Islet precursor cell (in vitro differentiated cells): ENCODE data around the gene ZRSR2.
A peak's percentile ranks its signal among the peaks of the same experiment; 100 is the strongest.
"Not testable (repeated sequence)": the region's sequence is repeated elsewhere in the genome, so short reads cannot be mapped to it uniquely, and the experiment has no call there.

Experiments used
- DNase-seq: peaks from one replicate; pipeline ENCODE4 v3.0.0-alpha.2; 2018

The ZRSR2 gene, protein sequence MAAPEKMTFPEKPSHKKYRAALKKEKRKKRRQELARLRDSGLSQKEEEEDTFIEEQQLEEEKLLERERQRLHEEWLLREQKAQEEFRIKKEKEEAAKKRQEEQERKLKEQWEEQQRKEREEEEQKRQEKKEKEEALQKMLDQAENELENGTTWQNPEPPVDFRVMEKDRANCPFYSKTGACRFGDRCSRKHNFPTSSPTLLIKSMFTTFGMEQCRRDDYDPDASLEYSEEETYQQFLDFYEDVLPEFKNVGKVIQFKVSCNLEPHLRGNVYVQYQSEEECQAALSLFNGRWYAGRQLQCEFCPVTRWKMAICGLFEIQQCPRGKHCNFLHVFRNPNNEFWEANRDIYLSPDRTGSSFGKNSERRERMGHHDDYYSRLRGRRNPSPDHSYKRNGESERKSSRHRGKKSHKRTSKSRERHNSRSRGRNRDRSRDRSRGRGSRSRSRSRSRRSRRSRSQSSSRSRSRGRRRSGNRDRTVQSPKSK

GRCh38 chrX:15789979-15790768, at the start of gene ZRSR2:
Gene ZRSR2 (plus strand): TSS chrX:15790484. CDS start chrX:15790496, 12 bp downstream.
- DNase-seq = peak; percentile 96

- DNase-seq = no peak
Measured at GRCh38 chrX:15744181-15744867, 46.0 kb upstream of the ZRSR2 start.

DNA sequence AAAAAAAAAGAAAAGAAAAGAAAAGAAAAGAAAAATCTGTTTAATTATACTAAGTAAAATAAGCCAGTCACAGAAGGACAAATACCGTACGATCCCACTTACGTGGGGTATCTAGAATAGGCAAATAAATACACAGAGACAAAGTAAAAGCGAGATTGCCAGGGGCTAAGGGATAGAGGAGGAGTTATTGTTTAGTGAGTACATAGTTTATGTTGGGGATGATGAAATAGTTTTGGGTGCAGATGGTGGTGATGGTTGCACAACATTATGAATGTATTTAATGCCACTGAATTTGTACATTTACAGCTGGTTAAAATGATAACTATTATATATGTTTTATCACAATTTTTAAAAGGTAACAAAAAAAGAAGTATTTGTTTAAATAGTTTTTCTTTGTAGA, 45.1 kb upstream of the ZRSR2 start:
- no peak for DNase-seq

GRCh38 chrX:15746651-15747050, 43.6 kb upstream of the ZRSR2 start:
- DNase-seq = peak; percentile 80

DNA sequence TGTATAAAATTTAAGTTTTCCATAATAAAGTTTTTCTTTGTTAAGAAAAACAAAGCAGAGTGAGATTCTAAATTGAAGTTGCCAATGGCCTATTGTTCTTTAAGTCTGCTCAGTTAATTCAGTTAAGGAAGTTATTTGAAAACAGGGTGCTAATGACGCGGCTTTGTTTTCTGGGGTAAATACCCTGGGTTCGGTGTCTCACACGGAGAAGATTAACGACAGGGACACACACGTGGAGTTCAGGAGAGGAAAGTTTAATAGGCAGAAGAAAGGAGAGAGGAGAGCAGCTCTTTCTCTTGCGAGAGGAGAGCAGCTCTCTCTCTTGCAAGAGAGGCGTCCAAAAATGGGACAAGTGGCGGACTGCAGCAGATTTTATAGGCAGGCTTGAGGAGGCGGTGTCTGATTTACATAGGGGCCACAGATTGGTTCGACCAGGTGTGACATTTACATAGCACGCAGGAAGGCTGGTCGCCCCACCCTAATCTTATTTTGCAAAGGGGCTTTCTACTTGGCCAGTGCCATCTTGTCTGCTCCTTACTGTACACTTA, 42.6 kb upstream of the ZRSR2 start:
- DNase-seq = peak; percentile 69

- no peak for DNase-seq
Measured at GRCh38 chrX:15748841-15749240, 41.4 kb upstream of the ZRSR2 start.

GRCh38 chrX:15749642-15750610, 40.4 kb upstream of the ZRSR2 start:
- DNase-seq = no peak

DNA sequence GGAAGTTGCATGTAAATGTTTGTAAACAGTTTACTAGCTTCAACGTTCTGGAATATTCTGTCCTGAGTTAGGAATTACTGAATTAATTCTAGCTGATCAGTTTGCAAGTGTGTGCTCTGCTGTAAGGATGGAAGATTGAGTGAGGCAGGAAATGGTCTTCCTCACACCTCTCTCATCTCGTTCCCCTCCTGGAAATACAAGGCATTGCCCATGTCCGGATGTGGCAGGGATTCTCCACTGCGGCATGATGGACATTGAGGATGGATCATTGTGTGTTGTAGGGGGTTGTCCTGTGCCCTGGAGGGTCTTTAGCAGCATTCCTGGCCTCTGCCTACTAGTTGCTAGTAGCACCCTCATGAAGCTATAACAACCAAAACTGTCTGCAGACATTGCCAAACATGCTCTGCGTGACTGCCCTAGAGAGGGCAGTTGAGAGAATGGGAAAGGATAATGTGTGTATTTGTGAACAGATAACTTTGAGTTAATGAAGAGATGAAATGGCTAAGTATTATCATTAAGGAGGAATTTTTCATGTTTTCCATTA, 39.6 kb upstream of the ZRSR2 start:
- DNase-seq = no peak

GRCh38 chrX:15751155-15751819, 39.0 kb upstream of the ZRSR2 start:
- DNase-seq = no peak

DNA sequence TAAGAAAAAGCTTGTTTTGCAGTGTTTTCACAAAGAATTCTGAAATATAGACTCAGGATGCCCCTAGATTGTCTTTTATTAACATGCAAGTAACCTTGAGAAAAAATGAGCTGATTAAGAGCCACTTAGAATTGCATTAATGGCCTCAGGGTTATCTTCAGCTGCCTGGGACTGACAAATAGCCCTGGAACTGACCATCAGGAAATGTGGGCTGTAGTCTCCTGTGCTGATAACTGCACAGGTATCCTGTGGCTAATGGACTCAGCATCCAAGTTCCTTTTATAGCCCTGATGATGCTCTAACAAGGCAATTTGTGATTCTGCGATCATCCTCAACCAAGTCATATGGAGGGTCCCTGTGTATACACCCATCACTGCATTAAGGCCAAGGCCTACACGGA, 35.2 kb upstream of the ZRSR2 start:
- DNase-seq = no peak

GRCh38 chrX:15758140-15758539, 32.1 kb upstream of the ZRSR2 start:
- no peak for DNase-seq

DNA sequence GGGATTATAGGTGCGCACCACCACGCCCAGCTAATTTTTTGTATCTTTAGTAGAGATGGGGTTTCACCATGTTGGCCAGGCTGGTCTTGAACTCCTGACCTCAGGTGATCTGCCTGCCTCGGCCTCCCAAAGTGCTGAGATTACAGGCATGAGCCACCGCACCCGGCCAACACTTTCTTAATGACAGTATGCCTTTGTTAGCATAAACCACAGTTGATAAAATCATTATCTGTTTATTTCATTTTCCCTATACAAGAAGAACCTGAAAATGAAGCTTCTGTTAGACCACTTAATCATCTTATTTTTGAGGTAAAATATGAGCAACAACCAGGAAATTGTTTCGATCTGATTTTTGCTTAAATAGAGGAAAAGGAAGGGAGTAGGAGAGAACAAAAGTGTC, 30.4 kb upstream of the ZRSR2 start:
- DNase-seq = not testable (repeated sequence)

- DNase-seq = no peak
Measured at GRCh38 chrX:15761564-15762191, 28.6 kb upstream of the ZRSR2 start.

GRCh38 chrX:15769300-15769954, 20.9 kb upstream of the ZRSR2 start:
- no peak for DNase-seq

- no peak for DNase-seq
Measured at GRCh38 chrX:15781961-15782699, 8.2 kb upstream of the ZRSR2 start.

- no peak for DNase-seq
Measured at GRCh38 chrX:15785176-15785750, 5.0 kb upstream of the ZRSR2 start.

DNA sequence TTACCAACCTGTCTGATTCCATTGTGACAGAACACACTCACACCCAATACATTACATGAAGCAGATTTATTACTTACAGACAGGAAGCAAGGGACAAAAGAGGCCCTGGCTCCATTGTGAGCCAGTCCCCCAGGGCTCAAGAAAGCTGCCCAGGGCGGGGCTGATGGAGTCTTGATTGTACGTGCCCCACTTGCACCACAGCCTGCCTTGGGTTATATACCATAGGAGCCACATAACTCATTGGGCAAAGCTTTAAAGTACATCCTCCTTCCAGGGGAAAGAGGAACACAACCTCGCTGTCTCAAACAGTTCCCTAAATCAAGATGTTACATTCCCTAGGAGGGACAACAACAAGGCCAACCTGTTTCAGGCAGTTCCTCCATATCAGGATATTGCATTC, 3.4 kb upstream of the ZRSR2 start:
- no peak for DNase-seq

DNA sequence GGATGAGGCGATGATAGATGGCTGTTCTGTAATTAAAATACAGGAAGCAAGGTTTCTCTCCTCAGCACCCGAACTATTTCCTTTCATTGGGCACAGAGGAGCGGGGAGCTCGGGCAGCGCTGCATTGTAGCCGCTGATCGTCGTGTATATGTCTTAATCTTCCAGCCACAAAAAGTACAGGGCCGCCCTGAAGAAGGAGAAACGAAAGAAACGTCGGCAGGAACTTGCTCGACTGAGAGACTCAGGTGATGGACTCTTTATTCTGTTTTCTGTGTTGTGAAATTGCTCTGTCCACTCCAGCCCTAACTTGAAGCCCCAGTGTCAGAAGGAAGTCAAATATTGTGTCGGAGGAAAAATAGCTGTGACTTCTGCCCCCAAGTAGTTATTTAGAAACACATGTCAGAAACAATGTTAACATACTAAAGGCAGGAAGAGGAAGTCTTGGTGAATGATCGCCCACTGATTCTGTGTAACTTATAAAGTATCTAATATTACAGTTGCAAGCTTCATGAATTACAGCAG, 546 bp downstream of the ZRSR2 start:
- DNase-seq = no peak

DNA sequence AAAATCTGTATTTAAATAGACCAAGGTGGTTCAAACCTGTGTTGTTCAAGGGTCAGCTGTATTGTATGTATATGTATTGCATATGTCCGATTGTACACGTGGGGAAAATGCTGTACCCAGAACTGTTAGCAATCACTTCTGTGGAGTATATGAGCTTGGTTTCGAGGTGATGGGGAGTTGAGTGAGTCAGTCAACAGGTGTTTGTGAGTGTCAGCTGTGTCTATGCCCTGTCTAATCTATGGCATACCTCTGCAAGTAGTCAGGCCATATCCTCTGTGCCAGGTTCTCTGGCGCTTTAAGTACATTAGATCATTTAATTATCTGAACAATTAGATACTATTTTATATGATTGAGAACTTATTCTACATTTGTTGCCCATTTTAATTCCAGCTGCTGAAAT, 7.4 kb downstream of the ZRSR2 start:
- no peak for DNase-seq
